ENCODE results near the gene GAPDH. TPM values are rescaled to one million over a fixed set of nuclear protein-coding genes. Genes with fewer than 3 reads are reported as not detected.

GAPDH gene
- polyA plus RNA-seq, 3 donors = 763 to 1,731 (median 1,287) TPM

DNA sequence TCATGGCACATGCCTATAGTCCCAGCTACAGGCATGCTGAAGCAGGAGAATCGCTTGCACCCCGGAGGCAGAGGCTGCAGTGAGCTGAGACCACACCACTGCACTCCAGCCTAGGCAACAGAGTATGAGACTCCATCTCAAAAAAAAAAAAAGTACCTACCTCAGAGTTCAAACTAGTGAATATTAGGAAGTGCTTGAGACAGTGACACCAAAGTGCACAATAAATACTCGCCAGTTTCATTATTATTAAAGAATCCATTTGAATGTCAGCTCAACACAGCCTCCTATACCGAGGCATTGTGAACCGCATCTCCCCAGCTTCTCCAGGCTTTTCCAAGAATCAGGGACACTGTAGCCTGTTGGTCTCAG lies 5.0 kb downstream of the GAPDH start:
- 88 to 91% (median 91%) methylated on average over 5 of the region's 5 CpGs for WGBS, 3 donors

DNA sequence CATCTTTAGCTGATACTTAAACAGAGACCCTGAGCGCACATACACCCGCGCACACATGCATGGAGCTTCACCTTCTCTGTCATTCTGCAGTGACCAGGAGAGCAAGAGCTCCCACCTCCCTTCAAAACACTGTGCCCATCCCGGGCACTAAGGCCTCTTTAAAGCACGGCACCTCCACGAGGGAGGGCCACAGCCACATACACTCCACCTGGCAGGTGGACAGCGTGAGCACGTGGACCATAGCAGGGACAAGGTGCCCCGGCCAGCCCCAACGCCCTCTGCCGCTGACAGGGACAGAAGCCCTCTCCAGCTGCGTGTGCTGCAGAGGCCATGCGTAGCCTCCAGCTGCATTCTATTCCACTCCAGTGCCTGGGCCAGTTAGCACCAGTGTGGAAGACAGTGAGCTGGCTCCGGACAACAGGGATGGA lies 5.4 kb downstream of the GAPDH start:
- H3K27ac ChIP-seq (ENCODE audit: low read depth, low read length) = no peak overlapping the region
- 81 to 83% (median 81%) methylated on average over 14 of the region's 14 CpGs for WGBS, 3 donors

More for the DNA sequence above, 5.0 kb downstream of the GAPDH start:
- H3K27ac ChIP-seq (ENCODE audit: low read depth, low read length) = no peak overlapping the region

DNA sequence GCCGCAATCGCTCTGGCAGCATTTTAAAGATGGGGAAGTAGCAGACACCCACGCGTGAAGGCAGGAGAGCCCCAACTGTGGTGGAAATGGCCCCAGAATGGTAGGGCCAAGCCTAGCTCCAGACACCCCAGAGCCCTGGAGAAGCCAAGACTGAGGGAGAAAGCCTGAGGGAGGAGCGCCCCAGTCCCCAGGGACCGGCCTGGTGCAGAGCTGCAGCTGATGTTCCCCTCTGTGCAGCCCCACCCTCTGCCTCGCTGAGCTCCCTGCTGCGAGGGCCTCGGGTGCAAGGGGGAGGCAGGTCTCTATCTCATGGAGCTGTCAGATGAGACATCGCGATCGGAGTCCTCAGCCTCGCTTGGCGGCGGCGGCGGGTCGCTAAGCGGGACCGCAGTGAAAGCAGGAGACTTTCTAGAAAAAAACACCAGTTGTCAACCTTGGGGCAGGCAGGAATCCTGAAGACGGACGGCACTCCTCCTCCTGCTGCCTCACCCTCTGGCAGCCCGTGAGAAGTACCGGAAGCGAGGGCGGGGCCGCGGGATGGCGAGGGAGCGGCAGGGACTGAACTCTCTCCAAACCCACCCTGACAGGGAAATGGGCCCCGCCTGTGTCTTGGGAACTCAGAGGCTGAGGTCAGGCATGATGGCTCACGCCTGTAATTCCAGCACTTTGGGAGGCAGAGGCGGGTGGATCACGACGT lies 6.0 kb downstream of the GAPDH start:
- no peak overlapping the region for H3K27ac ChIP-seq (ENCODE audit: low read depth, low read length)
- WGBS, 3 donors = 18 to 51% (median 19%) methylated on average over 35 of the region's 35 CpGs

DNA sequence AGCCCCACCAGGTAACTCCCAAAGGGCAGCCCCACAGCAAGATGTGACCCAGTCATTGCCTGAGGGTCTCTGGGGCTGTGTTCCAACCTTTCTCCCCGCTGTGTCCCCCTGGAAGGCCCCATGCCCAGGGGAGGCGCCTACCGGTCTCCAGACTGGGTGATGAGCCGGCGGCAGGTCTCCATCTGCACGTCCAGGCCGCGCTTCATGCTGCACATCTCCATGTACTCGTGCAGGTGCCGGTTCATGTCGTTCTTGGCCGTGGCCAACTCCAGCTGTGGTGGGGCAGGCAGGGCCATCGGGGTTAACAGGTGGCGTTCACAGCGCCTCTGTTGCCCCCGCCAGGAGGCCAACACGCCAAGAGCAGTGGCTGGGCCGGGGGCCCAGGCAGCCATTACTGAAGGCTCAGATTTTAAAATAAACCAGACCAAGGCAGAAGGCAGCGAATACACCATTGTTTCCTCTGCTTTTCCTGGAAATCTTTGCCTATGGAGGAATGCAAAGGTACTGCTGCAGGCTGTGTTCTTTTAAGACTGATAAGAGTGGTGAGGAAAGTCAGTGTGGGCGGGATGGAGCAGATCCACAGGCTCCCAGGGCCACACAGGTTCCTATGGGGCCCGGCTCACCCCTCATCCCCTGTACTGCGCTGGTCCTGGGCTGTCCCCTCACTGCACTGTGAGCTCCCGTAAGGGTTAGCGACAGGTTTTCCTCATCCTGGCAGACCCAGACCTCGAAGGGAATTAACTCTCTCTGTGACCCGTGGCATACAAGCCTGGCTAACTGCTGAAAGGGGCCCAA lies 7.3 kb downstream of the GAPDH start:
- no peak overlapping the region for H3K27ac ChIP-seq (ENCODE audit: low read depth, low read length)
- WGBS, 3 donors = 84 to 88% (median 87%) methylated on average over 26 of the region's 26 CpGs

DNA sequence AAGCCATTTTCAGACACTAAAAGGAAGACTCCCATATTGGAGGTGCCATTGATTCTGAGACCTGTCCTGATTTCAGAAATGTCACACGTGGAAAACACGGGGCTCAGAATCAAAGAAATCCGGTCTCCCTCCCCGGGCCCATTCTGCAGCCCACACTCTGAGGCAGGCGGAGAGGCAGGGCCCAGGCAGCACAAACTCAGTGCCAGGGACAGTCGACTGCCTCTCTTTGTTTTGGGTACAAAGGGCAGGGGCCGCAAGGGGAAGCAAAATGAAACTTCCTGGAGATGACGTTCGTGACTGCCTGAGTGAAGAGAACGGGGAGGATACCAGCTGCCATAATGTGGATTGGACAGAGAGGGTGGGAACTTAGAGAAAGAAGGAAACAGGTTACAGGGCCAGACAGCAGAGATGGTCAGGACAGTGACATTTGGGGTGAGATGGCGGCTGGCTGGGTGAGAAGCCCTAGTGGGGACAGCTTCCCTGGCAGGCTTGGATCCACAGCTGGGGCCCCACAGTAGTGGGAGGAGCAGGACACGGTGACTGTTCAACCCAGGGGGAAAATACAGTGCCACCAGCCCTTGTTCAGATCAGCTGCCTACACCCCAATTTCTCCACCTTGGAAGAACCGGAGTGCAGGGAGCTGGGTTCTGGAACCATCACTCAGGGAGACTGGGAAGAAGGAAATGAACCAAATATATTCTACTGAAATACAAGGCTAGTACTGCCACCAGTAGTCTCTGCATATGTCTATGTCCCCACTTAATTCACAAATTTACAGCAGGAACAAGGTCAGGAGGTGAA lies 8.1 kb downstream of the GAPDH start:
- no peak overlapping the region for H3K27ac ChIP-seq (ENCODE audit: low read depth, low read length)
- WGBS, 3 donors = 56 to 78% (median 75%) methylated on average over 13 of the region's 13 CpGs

DNA sequence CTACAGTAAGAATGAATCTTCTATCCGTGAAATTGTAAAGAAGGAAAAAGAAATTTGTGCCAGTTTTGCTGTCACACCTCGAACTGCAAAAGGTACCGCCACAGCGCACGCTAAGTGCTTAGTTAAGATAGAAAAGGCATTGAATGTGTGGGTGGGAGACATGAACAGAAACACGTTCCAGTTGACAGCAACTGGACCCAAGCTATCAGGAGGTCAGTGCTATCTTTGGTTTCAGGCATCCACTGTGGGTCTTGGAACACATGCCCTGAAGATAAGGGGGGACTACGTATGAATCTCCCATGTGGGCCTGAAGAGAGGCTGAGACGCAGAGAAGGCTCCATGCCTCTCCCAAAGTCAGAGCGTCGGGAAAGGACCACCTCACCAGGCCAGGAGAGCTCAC lies 11.7 kb downstream of the GAPDH start:
- no peak overlapping the region for H3K27ac ChIP-seq (ENCODE audit: low read depth, low read length)
- 88 to 94% (median 91%) methylated on average over 10 of the region's 10 CpGs for WGBS, 3 donors

DNA sequence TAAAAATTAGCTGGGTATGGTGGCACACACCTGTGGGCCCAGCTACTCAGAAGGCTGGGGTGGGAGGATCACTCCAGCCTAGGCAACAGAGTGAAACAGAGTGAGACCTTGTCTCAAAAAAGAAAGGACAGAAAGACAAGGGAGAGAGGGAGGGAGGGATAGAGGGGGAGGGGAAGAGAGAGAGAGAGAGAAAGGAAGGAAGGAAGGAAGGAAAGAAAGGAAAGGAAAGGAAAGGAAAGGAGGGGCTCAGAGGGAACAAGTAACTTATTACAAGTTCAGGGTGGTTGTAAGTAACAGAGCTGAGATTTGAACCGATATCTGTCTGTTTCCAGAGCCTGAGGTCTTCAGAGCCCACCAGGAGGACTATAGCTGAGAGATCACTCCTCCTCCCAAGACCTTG lies 13.2 kb downstream of the GAPDH start:
- WGBS, 3 donors = 64 to 94% (median 82%) methylated on average over 1 of the region's 1 CpG
- H3K27ac ChIP-seq (ENCODE audit: low read depth, low read length) = no peak overlapping the region

DNA sequence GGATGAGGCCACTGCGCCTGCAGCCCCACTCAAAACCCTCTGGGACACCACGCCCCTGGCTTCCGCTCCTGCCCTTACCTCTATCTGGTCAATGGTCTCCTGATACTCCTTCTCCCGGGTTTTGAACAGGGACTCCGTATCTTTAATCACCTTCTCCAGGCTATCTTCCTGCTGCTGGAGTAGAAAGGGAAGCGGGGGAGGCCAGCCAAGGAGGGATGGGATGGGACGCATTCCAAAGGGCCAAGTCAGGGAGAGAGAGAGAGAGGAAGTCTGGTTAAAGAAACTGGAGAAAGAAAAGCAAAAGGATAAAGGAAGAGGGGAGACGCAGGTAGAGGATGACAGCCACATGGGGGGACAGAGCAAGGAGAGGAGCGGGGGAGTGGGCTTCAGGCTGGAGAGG lies 13.7 kb downstream of the GAPDH start:
- H3K27ac ChIP-seq (ENCODE audit: low read depth, low read length) = peak overlapping the region; percentile 19
- WGBS, 3 donors = 51 to 75% (median 63%) methylated on average over 9 of the region's 9 CpGs

DNA sequence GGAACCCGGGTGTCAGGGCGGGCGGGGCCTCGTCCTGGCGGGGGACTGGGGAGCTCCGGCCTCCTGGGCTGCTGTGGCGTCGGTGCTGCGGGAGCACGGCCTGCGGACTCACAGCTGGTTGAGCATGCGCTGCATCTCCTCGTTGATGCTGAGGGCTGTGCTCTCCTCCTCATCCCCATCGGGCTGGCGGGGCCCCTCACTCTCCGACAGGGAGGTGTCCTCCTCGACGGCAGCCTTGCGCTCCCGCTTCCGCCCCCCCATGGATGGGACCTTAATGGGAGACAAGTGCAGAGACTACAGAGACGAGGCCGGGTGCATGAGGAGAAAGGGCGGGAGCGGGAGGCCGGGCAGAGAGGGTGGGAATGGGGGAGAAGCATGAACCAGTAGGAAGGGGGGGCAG lies 14.2 kb downstream of the GAPDH start:
- peak overlapping the region; percentile 19 for H3K27ac ChIP-seq (ENCODE audit: low read depth, low read length)
- 71 to 88% (median 71%) methylated on average over 26 of the region's 26 CpGs for WGBS, 3 donors

DNA sequence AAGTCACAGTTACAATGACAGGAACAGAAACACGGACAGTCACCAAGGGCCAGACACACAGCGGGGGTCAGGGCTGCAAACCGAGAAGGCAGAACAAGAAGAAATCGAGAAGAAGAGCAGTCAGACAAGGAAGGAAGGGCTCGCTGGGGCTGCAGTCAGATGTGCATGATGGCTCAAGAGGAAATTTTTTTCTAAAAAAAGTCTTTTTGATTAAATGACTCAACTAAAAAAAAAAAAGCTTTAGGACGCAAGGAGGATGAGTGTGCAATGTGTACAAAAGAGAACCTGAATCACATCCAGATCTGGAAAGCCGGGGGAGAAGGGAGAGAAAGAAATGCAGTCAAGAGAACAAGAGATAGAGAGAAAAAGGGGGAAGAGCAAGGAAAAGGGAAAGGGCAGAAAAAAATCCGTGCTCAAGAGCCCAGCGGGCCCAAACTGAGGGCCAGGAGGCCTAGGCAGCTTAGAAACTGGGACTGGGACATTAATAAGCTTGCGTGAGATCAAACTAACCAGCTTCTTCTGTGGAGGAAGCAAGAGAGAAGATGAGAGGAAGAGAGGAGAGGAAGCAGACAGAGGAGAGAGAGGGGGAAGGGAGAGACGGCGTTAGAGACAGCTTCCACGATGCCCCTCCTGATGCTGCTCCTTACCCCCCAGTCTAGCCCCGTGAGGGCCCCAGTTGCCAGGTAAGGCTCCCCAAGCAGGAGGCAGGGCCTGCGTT lies 14.8 kb downstream of the GAPDH start:
- no peak overlapping the region for H3K27ac ChIP-seq (ENCODE audit: low read depth, low read length)
- 46 to 79% (median 56%) methylated on average over 12 to 15 of the region's 15 CpGs for WGBS, 3 donors

DNA sequence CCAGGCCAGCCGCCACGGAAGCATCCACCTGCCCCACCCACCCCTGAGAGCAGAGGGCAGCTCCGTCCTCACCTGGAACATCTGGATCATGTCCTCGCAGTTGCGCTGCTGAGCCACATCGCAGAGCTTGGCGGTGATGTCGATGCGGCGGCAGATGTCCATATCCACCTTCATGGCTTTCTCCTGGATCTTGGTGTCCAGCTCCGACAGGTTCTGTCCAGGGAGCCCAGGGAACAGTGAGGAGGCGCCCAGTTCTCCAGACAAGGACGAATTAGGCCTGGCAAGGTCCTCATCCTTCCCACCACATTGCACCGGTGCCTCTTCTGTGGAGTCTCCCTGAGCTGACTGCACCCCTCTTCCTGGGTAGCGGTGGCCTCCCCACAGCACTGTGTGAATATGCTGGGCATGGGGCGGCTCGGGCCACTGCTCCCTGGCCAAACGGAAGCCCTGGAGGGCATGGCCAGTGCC lies 15.4 kb downstream of the GAPDH start:
- H3K27ac ChIP-seq (ENCODE audit: low read depth, low read length) = no peak overlapping the region
- whole genome bisulfite sequencing, 3 donors = 87 to 92% (median 88%) methylated on average over 17 to 18 of the region's 18 CpGs

DNA sequence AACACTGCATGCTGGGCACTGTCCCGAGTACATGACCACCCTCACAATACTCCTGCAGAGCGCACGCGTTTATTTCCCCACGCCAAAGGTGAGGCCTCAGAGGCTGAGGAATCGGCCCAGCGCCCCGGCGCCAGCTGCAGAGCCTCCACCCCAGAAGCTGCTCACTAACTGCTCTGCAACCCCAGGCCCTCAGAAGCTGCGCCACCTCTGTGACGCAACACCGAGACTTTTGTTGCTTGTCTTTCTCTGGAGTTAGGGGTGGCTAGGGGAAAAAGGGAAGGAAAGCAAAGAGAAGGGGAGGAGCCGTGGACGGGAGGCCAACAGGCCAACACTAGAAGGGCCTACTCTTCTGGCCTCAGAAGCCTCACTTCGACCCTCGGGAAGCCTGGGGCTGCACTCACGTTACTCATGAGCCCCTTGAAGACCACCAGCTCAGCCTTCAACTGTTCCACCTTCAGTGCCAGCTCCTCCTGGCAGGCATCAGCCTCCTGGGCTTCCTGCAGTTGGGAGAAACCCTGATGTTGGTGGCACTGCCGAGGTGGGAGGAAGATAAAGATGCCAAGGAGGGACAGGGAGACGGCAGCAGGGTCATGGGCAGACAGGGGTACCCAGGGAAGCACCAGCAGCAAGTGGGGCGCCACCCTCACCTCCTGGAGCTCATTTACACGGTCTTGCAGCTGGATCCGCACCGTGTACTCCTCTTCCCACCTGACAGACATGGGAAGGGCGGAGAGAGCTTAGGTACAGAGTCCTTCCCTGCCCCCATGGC lies 16.2 kb downstream of the GAPDH start:
- 55 to 87% (median 72%) methylated on average over 24 of the region's 24 CpGs for WGBS, 3 donors
- H3K27ac ChIP-seq (ENCODE audit: low read depth, low read length) = no peak overlapping the region

DNA sequence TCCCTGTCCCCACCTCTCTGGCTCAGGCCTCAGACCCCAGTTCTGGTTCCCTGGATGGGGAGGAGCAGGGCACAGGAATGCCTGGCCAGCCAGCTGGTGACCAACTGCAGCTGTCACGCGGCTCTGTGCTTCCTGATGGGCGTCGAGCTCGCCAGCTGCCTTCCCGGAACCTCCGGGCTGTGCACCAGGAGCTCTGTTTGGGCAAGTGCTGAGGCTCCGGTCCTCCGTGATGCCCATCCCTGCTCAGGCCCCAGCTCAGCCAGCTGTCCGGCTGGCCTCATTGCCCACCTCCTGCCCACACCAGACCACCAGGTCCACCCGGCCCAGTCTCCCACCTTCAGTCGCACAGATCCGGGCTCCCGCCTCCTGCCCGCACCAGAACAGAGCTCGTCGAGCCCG lies 16.7 kb downstream of the GAPDH start:
- peak overlapping the region; percentile 17 for H3K27ac ChIP-seq (ENCODE audit: low read depth, low read length)
- 52 to 78% (median 59%) methylated on average over 18 of the region's 18 CpGs for WGBS, 3 donors

DNA sequence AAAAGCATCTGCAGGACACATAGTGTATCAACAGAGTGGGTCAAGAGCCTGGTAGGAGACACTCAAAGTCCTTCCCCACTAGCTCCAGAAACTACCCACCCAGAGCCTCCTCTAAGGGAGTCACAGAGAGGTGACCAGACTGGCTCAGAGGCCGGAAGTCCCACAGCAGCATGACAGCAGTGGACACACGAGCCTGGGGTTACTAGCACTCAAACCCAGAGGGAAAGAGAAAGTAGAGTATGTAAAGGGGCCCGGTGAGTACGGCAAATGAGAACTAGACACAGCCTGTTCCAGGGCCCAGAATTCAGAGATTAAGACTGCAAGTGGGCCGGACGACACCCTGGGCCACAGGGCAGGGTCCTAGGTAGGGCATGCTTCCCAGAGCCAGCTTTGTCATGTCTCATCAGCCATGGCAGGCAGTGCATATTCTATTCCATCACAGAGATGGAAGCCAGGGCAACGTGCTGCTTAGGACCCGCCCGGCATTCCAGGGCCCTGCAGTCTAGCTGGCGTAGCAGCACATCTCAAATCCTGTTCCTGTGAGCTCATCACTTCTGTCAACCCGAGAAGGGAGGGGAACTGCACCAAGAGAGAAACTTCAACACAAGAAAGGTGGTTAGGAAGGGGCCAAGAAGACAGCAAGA lies 17.3 kb downstream of the GAPDH start:
- peak overlapping the region; percentile 70 for H3K27ac ChIP-seq (ENCODE audit: low read depth, low read length)
- WGBS, 3 donors = 49 to 81% (median 51%) methylated on average over 11 of the region's 11 CpGs

DNA sequence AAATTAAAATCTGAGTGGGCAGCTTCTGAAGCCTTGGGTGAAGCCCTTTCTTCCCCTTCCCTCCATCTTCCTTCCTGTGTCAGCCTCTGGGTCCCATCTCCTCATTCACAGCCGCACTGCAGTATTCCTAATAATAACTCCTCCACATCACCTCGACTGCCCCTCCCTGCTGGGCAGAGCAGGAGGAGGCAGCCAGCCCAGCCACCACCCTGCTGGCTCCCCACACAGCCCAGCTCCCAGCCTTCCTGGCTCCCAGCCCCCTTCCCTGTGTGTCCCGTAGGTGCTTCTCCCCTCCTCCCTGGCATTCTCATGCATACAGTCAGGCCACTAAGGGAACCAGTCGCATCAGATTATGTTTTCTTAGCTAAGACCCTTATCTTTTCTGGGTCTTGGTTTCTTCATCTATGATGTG lies 17.8 kb downstream of the GAPDH start:
- WGBS, 3 donors = 29 to 45% (median 34%) methylated on average over 4 of the region's 4 CpGs

DNA sequence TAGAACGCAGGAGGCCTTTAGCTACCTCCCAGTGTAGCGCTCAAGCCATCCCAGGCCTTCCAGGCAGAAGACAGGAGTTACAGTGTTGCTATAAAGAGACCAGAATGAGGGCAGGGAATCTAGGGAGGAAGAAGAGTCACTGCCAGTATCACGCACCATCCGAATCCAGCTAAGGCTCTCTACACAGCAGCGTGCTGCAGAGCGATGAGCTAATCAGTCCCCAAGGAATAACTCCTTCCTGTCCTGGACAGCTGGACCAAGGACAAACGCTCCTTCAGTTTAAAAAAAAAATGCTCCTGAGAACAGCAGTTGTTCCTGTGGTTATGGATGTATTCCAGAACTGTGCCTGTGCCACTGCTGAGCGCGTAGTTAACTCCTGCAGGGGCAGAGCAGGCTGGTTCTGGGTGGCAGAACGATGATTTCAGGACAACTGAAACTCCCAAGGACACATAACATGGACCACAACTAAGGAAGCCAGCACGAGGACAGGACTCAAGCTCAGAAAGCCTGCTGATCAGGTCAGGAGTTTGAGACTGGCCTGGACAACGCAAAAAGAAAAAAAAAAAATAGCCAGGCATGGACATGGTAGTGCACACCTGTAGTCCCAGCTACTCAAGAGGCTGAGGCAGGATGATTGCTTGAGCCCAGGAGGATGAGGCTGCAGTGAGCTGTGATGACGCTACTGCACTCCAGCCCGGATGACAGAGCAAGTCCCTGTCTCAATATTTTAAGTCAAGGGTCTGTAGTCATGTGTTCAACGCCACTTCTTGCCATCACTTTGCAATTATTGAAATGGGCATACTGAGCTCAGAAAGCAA lies 18.9 kb downstream of the GAPDH start:
- peak overlapping the region; percentile 3 for H3K27ac ChIP-seq (ENCODE audit: low read depth, low read length)
- WGBS, 3 donors = 30 to 56% (median 34%) methylated on average over 15 of the region's 15 CpGs

More for the DNA sequence above, 17.8 kb downstream of the GAPDH start:
- H3K27ac ChIP-seq (ENCODE audit: low read depth, low read length) = peak overlapping the region; percentile 70
